ENCODE measurements around the gene GLYATL1.
"Not testable (repeated sequence)": the region's sequence is repeated elsewhere in the genome, so short reads cannot be mapped to it uniquely, and the experiment has no call there.

GLYATL1 gene

GRCh38 chr11:58999291-58999680, 60.0 kb downstream of the GLYATL1 start:
- no peak for DNase-seq

GRCh38 chr11:59000003-59000402, 60.7 kb downstream of the GLYATL1 start:
- DNase-seq, result no peak

- DNase-seq, result not testable (repeated sequence)
Measured at GRCh38 chr11:59002006-59002405, 62.7 kb downstream of the GLYATL1 start.

Measured in NCI-H526 (cell line).